Hepatocyte (in vitro differentiated cells): ENCODE results near the gene EVL. TPM values are rescaled to one million over a fixed set of nuclear protein-coding genes. Genes with fewer than 3 reads are reported as not detected.

Experiments
- DNase-seq: peaks from one replicate; pipeline ENCODE4 v3.0.0-alpha.2; 2016; ENCODE audit warnings: low spot score
- H2AFZ ChIP-seq: fragments of 200-600 bp; sonication (generic); 2 replicates; pipeline ENCODE4 v1.6.0; 2016; ENCODE audit warnings: antibody characterized with exemption, mild to moderate bottlenecking
- H3K27ac ChIP-seq: fragments of 200-600 bp; sonication (generic); 2 replicates; pipeline ENCODE4 v1.5.1; 2016; ENCODE audit warnings: mild to moderate bottlenecking
- H3K27me3 ChIP-seq: fragments of 200-600 bp; sonication (generic); 2 replicates; pipeline ENCODE4 v1.6.1; 2016
- H3K36me3 ChIP-seq: fragments of 200-600 bp; sonication (generic); replicated peaks from 2 replicates; pipeline ENCODE4 v1.5.1; 2016; ENCODE audit warnings: low read depth; ENCODE audit not compliant: insufficient read depth
- H3K4me1 ChIP-seq: fragments of 200-600 bp; sonication (generic); 2 replicates; pipeline ENCODE4 v1.5.1; 2016; ENCODE audit warnings: mild to moderate bottlenecking, moderate library complexity; ENCODE audit not compliant: insufficient read depth
- H3K4me2 ChIP-seq: fragments of 200-600 bp; sonication (generic); 2 replicates; pipeline ENCODE4 v1.6.0; 2016
- H3K4me3 ChIP-seq: fragments of 200-600 bp; sonication (generic); 2 replicates; pipeline ENCODE4 v1.5.1; 2016; ENCODE audit warnings: mild to moderate bottlenecking
- H3K79me2 ChIP-seq: fragments of 200-600 bp; sonication (generic); 2 replicates; pipeline ENCODE4 v1.6.0; 2017; ENCODE audit warnings: mild to moderate bottlenecking
- H3K9me2 ChIP-seq: fragments of 200-600 bp; sonication (generic); replicated peaks from 2 replicates; pipeline ENCODE4 v1.6.0; 2017; ENCODE audit warnings: mild to moderate bottlenecking; ENCODE audit not compliant: insufficient read depth
- H3K9me3 ChIP-seq: fragments of 200-600 bp; sonication (generic); 2 replicates; pipeline ENCODE4 v1.5.1; 2016; ENCODE audit warnings: low read depth, mild to moderate bottlenecking
- H4K20me1 ChIP-seq: fragments of 200-600 bp; sonication (generic); 2 replicates; pipeline ENCODE4 v1.6.0; 2016; ENCODE audit warnings: mild to moderate bottlenecking; ENCODE audit not compliant: insufficient read depth, poor library complexity, severe bottlenecking
- CTCF ChIP-seq: fragments of 200-600 bp; sonication (generic); IDR thresholded peaks from 2 replicates; pipeline ENCODE4 v1.5.1; 2016; ENCODE audit warnings: antibody characterized with exemption, mild to moderate bottlenecking; ENCODE audit not compliant: poor library complexity
- EZH2 ChIP-seq: fragments of 200-600 bp; sonication (generic); IDR thresholded peaks from 2 replicates; pipeline ENCODE4 v1.6.1; 2016; ENCODE audit warnings: antibody characterized with exemption, mild to moderate bottlenecking, borderline replicate concordance
- EZH2phosphoT487 ChIP-seq: fragments of 200-600 bp; sonication (generic); IDR thresholded peaks from one replicate; pipeline ENCODE4 v1.6.1; 2018; ENCODE audit warnings: antibody characterized with exemption, mild to moderate bottlenecking, low read depth, moderate library complexity; ENCODE audit not compliant: unreplicated experiment, severe bottlenecking
- WGBS: methylation state at CpG from one replicate; pipeline ENCODE4 v1.1.6; 2016; ENCODE audit warnings: low lambda C conversion rate; ENCODE audit errors: missing lambda C conversion rate; 5-methylcytosine and 5-hydroxymethylcytosine counted together
- polyA plus RNA-seq: library from polyadenylated mRNA; unstranded; fragments of >200 nt; fragmentation: Nextera tagmentation; extraction: Ambion mirVana; gene quantifications from 2 replicates; pipeline ENCODE4 v1.2.1, GENCODE V29; 2016
- total RNA-seq: library from RNA; depleted of rRNA; stranded (reverse); fragments of >200 nt; gene quantifications from 2 replicates; pipeline ENCODE4 v1.2.3, GENCODE V29; 2014

The EVL gene
- total and polyA plus RNA-seq, 2 experiments from 2014 or later = 60.5 to 77.2 TPM

DNA sequence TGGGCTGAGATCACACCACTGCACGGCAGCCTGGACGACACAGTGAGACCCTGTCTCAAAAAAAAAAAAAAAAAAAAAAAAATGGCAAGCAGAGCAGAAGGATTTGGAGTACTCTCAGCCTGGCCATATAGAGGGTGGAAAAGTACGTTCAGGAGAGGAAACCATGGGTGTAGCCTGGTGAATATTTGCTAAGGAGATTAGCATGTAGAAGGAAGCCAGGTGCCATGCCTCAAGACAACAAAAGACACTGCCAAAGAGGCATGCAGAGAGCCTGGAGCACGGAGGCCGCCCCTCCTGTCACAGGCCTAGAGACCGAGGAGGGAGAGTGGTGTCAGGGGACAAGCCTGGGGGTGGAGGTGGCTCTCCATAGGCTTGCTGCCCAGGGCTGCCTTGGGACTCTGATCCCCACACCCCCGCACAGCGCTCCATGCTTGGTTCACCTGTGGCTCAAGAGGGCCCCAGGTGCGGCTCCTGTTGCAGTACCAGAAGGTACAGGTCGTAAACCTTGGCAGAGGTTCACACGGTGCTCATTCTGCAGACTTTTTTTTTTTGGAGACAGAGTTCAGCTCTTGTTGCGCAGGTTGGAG is 122.1 kb downstream of the EVL start:
- Histone ChIP-seq H3K9me3 (no peaks in the 10 kb centered on the region), H3K79me2 (no peaks in the 10 kb centered on the region), H3K27me3 (no peaks in the 10 kb centered on the region), H3K4me1 (peaks cover 9% of the 10 kb centered on the region), H3K4me2 (no peak overlapping the region), H3K36me3 (no peaks in the 10 kb centered on the region), H3K27ac (no peak overlapping the region), H3K9me2 (no peaks in the 10 kb centered on the region), H4K20me1 (no peaks in the 10 kb centered on the region), H2AFZ (no peak overlapping the region), H3K4me3 (no peak overlapping the region)
- peak; percentile 36 for DNase-seq
- TF ChIP-seq CTCF = no peak
- no peak for TF ChIP-seq EZH2
- 81% methylated on average over 11 of the region's 12 CpGs for WGBS

GRCh38 chr14:100188392-100189030 is 123.3 kb downstream of the EVL start:
- 85% methylated on average over 12 of the region's 12 CpGs for WGBS
- H3K36me3 ChIP-seq = no peaks in the 10 kb centered on the region
- TF ChIP-seq CTCF (no peak), EZH2 (no peak)

GRCh38 chr14:100190126-100190525 is 124.9 kb downstream of the EVL start:
- Histone ChIP-seq H3K36me3 (no peaks in the 10 kb centered on the region), H3K4me1 (peaks cover 16% of the 10 kb centered on the region), H3K4me3 (no peak overlapping the region), H2AFZ (no peak overlapping the region), H3K27ac (no peak overlapping the region), H3K4me2 (no peak overlapping the region), H3K79me2 (no peaks in the 10 kb centered on the region), H3K27me3 (no peaks in the 10 kb centered on the region), H3K9me2 (no peaks in the 10 kb centered on the region), H4K20me1 (no peaks in the 10 kb centered on the region), H3K9me3 (no peaks in the 10 kb centered on the region)
- no peak for TF ChIP-seq EZH2
- TF ChIP-seq EZH2phosphoT487 = no peak
- no peak for DNase-seq
- WGBS = 84% methylated on average over 1 of the region's 1 CpG

More at GRCh38 chr14:100188392-100189030, 123.3 kb downstream of the EVL start:
- Histone ChIP-seq H4K20me1 (no peaks in the 10 kb centered on the region), H3K9me2 (no peaks in the 10 kb centered on the region), H3K4me3 (no peak overlapping the region), H3K4me1 (peaks cover 14% of the 10 kb centered on the region), H3K9me3 (no peaks in the 10 kb centered on the region), H3K79me2 (no peaks in the 10 kb centered on the region), H3K27ac (no peak overlapping the region), H3K4me2 (no peak overlapping the region), H2AFZ (no peak overlapping the region), H3K27me3 (no peaks in the 10 kb centered on the region)
- DNase-seq = no peak

GRCh38 chr14:100191584-100192249 is 126.5 kb downstream of the EVL start:
- Histone ChIP-seq H4K20me1 (no peaks in the 10 kb centered on the region), H3K27ac (no peak overlapping the region), H2AFZ (peak overlapping the region; percentile 92), H3K36me3 (no peaks in the 10 kb centered on the region), H3K4me2 (peak overlapping the region; percentile 77), H3K9me3 (no peaks in the 10 kb centered on the region), H3K9me2 (no peaks in the 10 kb centered on the region), H3K4me3 (no peak overlapping the region), H3K79me2 (no peaks in the 10 kb centered on the region), H3K4me1 (peaks cover 16% of the 10 kb centered on the region), H3K27me3 (no peaks in the 10 kb centered on the region)
- TF ChIP-seq EZH2 = no peak
- TF ChIP-seq EZH2phosphoT487 = no peak
- TF ChIP-seq CTCF = no peak
- no peak for DNase-seq
- WGBS = 95% methylated on average over 12 of the region's 14 CpGs
